GM21423 (cell line): ENCODE results near the gene TET1.
"Not testable (repeated sequence)": the region's sequence is repeated elsewhere in the genome, so short reads cannot be mapped to it uniquely, and the experiment has no call there.

Experiments
- ATAC-seq: cut with Tn5 transposase; IDR thresholded peaks from one replicate; pipeline ENCODE4 v1.9.1; 2021; ENCODE audit warnings: mild to moderate bottlenecking, moderate library complexity; ENCODE audit not compliant: unreplicated experiment

Gene TET1

GRCh38 chr10:68562661-68563570 lies 2.8 kb downstream of the TET1 start:
- ATAC-seq, result no peak

- no peak for ATAC-seq
Observed at GRCh38 chr10:68564712-68565111, 4.6 kb downstream of the TET1 start.

- ATAC-seq, result no peak
Observed at GRCh38 chr10:68565658-68566057, 5.5 kb downstream of the TET1 start.

DNA sequence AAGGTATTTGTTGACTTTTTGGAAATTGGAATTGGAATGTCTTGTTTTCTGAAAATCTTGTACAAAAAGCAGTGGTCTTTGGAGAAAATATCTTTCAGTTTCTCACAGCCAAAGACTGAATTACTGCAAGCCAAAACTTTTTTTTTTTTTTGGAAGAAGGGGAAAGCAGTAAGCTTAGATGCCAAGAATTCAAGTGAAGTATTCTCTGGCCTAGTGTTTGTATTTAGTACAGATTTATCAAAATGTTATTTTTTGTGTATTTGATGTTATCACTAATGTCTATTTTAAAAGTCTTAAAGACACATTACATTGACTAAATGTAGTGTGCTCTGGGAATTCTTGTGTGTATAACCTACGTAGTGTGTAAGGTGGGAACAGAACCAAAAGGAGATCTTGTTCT lies 6.2 kb downstream of the TET1 start:
- no peak for ATAC-seq

- ATAC-seq, result no peak
Observed at GRCh38 chr10:68566955-68567354, 6.8 kb downstream of the TET1 start.

DNA sequence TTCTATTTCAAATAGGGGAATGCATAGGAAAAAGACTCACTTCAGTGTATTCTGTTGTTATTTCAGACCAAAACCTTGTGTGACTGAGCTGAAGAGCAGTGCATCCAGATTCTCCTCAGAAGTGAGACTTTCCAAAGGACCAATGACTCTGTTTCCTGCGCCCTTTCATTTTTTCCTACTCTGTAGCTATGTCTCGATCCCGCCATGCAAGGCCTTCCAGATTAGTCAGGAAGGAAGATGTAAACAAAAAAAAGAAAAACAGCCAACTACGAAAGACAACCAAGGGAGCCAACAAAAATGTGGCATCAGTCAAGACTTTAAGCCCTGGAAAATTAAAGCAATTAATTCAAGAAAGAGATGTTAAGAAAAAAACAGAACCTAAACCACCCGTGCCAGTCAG lies 12.0 kb downstream of the TET1 start:
- no peak for ATAC-seq

DNA sequence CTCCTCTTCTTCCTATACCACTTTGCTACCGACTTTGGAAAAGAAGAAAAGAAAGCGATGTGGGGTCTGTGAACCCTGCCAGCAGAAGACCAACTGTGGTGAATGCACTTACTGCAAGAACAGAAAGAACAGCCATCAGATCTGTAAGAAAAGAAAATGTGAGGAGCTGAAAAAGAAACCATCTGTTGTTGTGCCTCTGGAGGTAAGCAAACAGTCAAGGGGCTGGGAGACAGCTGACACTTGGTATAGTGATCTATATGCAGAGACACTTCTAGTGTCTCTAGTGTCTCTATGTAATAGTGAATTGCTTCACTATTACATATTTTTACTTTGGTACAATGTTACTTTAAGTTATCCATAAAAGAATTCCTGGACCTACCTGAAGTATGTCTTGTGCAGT lies 13.9 kb downstream of the TET1 start:
- ATAC-seq, result no peak

- no peak for ATAC-seq
Observed at GRCh38 chr10:68576118-68576517, 16.0 kb downstream of the TET1 start.

DNA sequence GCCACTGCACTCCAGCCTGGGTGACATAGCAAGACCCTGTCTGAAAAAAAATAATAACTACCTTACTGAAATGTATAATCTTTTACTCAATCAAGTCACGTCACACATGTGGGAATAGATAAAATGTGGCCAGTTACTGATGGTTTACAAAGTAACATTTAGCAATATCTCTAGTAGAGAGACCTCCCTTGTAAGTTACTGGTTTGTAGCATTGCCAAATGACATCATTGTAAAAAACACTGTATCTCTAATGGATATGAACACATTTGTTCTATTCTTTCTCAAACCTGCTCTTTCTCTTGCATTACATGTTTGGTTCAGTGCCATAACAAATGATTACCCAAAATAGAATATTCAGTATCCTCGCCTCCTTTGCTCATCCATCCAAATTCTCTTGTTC lies 18.8 kb downstream of the TET1 start:
- no peak for ATAC-seq

DNA sequence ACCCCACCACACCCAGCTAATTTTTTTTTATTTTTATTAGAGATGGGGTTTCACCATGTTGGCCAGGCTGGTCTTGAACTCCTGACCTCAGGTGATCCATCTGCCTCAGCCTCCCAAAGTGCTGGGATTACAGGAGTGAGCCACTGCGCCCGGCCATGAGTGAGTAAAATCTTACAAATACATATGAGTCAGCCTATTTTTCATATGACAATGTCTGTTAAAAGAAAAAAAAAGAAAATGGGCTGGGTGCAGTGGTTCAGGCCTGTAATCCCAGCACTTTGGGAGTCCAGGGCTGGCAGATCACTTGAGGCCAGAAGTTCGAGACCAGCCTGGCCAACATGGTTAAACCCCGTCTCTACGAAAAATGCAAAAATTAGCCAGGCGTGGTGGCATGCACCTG lies 24.1 kb downstream of the TET1 start:
- ATAC-seq, result not testable (repeated sequence)

DNA sequence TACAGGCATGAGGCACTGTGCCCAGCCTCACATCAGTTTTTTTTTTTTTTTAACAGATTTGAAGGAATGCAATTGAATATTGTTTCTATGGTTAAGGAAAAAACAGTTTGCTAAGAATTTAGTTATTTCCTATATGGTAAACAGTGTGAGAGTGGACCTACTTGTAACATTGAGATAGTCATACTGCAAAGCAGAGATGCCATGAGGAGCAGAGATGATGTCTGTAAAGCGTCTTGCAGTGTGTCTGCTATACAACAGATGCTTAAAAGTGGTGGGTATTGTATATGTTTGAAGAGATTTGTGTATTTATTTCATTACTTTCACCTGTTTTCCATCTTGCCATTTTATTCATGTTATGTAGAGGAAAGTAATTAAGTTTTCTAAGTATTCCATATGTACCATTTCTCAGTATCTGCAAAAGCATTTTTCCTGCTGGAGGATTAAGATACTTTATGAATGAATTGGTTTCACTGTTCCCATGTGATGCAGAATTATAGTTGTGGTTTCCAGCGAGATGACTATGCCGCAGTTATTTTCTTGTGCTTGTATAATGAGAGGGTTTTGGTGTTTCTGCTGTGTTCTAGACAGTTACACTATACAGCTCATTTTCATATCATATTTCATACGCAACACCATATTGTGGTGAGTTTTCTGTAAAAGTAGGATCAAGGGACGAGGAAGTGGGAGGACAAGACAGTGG lies 26.6 kb downstream of the TET1 start:
- no peak for ATAC-seq

- no peak for ATAC-seq
Observed at GRCh38 chr10:68594405-68594804, 34.3 kb downstream of the TET1 start.

- ATAC-seq, result no peak
Observed at GRCh38 chr10:68595513-68595912, 35.4 kb downstream of the TET1 start.

DNA sequence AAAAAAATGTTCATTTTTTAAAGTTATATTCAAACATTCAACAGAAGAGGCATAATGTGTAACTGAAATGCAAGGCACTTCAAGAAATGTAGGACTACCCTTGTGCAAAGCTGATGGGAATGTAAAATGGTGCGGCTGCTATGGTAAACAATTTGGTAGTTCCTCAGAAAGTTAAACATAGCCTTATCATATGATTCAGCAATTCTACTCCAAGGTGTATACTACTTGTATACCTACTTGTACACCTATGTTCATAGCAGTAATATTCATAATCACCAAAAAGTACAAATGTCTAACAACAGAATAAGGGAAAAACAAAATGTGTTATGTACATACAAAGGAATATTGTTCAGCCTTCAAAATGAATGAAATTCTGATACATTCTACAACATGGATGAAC lies 37.3 kb downstream of the TET1 start:
- no peak for ATAC-seq

GRCh38 chr10:68598978-68599770 lies 39.0 kb downstream of the TET1 start:
- ATAC-seq, result no peak

- no peak for ATAC-seq
Observed at GRCh38 chr10:68599771-68600040, 39.6 kb downstream of the TET1 start.

- peak; percentile 85 for ATAC-seq
Observed at GRCh38 chr10:68600041-68600778, 40.1 kb downstream of the TET1 start.

- ATAC-seq, result no peak
Observed at GRCh38 chr10:68601501-68602265, 41.5 kb downstream of the TET1 start.

DNA sequence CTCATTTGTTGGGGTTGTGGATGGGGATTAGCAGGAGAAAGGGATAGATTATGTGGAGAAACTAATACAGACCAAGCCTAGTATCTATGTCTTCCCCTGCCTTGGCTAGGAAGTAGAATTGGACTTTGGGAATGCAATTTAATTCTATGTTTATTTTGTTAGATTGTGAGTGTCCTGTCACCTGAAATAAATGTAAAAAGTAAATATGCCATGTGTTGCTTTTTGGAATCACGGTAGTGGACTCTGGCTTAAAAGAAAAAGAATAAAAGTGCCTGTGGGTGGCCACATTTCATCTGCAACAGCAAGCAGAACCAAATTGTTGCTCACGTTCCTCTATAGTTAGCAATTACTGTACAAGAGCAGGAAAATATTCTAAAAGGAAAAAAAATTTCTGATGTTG lies 42.3 kb downstream of the TET1 start:
- no peak for ATAC-seq

GRCh38 chr10:68603766-68604165 lies 43.6 kb downstream of the TET1 start:
- ATAC-seq, result no peak
